DMS79 (cell line): ENCODE results near the gene INPP5A.
"Not testable (repeated sequence)": the region's sequence is repeated elsewhere in the genome, so short reads cannot be mapped to it uniquely, and the experiment has no call there.

Experiments
- DNase-seq: peaks from one replicate; lab custom pipeline; 2025; lab: John Stamatoyannopoulos, UW

Gene INPP5A

DNA sequence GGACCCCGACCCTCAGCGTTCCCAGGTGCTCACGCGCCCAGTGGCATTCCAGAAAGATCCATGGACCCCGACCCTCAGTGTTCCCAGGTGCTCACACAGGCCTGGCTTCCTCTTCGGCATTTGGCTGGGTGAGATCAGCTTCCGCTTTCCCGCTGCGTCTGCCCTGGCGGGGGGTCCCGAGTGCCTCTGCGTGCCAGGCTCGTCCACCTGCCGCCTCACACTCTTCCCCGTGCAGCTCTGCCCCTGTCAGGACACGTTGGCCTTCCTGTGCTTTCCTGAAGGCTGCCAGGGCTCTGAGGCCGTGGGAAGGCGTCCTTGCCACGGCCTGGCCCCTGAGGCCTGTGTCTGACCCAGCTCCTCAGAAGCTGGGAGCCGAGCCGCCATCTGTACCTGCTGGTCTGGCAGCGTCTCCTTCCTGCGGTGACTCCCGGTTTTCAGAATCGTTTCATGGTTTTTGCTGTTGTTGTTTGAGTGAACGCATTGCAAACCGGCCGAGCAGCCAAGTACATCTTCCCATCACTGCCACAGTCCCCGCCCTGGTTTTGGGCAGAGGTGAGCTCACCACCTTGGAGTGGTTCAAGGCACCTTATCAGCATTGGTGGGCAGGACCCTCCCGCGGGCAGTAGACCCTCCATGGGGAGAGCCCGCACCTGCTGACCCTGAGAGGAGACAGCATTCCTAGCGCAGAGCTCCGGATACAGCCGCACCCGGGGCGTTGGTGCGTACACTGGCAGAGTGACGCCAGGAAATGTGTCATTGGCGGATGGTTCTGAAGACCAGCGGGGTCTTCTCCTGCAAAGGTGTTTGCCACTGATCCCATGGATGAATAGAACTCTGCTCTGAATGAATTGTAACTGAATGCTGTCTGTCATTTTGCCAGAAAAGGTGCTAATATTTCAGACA, 231.0 kb downstream of the INPP5A start:
- DNase-seq, result no peak

DNA sequence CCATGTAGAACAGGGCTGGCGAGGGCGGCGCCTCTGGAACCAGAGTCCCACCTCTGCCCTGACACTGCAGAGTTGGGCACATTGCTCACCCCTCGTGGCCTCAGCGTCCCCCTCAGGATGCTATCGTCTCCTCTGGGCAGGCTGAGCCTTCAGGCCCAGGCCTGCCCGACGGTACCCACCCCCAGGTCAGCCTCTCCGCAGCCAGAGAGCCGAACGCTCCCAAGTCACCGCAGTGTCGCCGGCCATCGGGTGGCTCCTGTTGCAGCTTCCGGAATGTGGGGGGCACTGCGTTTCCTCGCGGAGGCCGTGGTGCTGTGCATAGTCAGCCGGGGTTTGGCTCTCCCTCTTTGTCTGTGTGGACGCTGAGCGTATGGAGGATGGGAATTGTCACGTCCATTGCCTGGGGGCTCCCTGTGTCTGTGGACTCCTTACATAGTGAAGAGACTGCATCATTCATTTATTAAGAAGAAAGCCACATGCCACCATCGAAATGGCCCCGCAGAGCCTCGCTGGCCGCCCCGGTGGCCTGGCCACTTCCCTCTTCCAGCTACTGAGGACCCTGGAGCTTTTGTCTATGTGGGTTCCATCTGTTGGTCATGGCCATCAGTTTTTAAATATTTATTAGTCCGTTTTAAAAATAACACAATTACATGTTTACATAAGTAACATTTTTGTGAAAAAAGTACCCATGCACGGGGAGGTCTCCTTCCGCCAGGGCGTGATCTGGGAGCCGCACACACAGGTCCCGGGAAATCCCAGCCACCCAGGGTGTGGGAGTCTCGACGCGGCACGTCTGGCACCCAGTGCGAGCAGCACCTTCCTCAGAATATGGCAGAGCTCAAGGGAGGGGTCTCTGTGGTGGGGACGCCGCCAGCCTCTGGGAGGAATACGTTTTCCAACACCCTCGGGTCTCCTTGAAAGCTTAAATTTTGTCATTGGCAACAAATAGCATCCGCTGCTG, 232.8 kb downstream of the INPP5A start:
- no peak for DNase-seq

- not testable (repeated sequence) for DNase-seq
Measured at GRCh38 chr10:132772816-132773215, 235.2 kb downstream of the INPP5A start.

GRCh38 chr10:132774181-132774901, 236.8 kb downstream of the INPP5A start:
- no peak for DNase-seq

DNA sequence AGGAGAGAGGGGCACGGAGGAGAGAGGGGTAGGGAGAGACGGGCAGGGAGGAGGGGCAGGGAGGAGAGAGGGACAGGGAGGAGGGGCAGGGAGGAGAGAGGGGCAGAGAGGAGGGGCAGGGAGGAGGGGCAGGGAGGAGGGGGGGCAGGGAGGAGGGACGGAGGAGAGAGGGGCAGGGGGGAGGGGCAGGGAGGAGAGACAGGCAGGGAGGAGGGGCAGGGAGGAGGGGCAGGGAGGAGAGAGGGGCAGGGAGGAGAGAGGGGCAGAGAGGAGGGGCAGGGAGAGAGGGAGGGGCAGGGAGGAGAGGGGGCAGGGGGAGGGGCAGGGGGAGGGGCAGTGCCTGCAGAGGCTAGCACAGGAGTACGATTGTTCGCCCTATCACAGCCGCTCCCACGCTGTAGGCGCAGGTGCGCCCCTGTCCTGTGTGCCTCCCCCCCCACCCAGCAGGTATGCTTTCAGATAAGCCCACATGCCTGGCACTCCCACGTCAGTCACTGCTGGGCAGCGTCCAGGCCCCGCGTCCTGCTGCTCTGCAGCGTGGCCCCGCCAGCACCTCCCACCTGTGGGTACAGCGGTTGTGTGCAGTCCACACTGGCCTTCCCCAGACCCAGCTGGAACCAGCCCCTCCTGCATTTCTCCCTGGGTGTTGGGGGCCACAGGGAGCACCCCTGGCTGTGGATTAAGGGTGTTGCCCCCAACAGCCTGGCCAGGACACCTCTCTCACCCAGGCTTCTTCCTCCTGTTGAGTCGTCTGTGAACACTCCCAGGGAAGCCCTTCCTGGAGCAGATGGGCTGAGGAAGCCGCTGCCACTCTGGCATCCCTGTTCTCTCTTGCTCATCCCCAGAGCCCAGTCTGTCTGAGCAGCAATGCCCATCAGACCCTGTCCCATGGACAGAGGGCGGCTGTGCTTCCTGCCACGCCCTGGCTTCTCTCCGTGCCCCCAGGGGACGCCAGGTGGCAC, 237.6 kb downstream of the INPP5A start:
- DNase-seq, result no peak

DNA sequence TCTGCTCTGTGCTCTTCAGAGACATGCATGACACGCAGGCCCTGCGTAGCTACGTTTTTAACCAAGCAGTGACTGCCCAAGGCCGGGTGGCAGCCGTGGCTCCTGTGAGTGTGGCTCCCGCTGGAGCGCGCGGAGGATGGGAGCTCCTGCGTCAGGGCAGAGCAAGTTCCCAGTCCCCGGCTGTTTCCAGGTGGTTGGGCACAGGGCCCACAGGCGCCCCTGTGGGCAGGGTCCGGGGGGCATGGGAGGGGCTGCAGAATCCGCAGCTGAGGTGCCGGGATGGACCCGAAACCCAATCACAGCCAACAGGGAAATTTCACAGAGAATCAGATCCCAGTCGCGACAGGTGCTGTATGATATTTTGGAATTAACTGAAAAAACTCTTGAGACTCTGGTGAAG, 238.6 kb downstream of the INPP5A start:
- DNase-seq, result no peak

- DNase-seq, result no peak
Measured at GRCh38 chr10:132776821-132777220, 239.2 kb downstream of the INPP5A start.

DNA sequence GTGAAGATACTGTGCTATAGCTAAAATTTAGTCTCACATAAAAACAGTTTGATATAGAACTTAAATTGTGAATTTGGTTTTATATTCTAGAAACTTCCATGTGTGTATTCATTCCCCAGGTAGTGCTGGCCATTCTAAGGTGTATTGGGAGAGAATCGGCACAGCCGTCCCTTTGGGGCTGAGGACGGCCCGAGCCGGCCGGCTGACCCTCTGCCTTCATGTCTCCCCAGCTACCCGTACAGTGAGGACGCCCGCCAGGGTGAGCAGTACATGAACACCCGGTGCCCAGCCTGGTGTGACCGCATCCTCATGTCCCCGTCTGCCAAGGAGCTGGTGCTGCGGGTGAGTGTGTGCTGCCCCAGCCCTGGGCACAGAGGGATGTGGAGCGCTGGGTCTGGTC, 239.9 kb downstream of the INPP5A start:
- no peak for DNase-seq

GRCh38 chr10:132779549-132780294, 242.1 kb downstream of the INPP5A start:
- no peak for DNase-seq

GRCh38 chr10:132780356-132780755, 242.8 kb downstream of the INPP5A start:
- DNase-seq, result no peak

GRCh38 chr10:132781556-132781955, 244.0 kb downstream of the INPP5A start:
- no peak for DNase-seq

DNA sequence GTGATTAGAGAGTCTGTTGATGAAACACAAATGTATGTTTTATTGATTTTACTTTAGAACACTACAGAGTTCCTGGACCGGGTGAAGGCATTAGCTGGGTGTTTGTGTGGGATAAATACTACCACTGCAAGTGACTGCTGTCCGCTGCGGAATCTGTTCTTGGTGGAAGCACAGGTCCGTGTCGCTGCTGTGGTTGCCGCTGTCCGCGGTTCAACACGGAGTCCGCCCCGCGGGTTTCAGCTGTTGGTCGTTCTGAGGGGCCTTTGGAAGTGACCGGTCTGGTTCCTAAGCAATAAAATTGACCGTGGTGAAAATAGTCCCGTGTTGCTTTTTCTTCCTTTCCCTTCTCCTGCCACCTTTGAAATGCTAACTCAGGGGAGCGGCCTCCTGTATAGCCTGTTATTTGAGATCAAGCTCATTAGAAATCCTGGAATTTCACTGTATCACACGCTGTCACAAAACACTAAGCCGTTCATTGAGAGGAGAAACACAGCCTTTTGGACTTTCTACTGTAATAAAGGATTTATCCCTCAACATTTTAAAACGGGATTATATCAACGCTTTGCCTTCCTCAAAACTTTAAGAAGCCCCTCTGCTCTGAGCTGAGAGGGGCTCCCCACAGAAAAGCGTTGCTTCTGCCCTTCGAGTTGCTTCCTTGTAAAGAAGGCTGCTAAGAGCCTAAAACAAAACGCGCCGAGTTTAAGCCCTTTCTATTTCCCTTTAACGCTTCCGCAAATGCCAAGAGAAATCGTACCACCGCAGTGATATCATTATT, 245.8 kb downstream of the INPP5A start:
- no peak for DNase-seq

DNA sequence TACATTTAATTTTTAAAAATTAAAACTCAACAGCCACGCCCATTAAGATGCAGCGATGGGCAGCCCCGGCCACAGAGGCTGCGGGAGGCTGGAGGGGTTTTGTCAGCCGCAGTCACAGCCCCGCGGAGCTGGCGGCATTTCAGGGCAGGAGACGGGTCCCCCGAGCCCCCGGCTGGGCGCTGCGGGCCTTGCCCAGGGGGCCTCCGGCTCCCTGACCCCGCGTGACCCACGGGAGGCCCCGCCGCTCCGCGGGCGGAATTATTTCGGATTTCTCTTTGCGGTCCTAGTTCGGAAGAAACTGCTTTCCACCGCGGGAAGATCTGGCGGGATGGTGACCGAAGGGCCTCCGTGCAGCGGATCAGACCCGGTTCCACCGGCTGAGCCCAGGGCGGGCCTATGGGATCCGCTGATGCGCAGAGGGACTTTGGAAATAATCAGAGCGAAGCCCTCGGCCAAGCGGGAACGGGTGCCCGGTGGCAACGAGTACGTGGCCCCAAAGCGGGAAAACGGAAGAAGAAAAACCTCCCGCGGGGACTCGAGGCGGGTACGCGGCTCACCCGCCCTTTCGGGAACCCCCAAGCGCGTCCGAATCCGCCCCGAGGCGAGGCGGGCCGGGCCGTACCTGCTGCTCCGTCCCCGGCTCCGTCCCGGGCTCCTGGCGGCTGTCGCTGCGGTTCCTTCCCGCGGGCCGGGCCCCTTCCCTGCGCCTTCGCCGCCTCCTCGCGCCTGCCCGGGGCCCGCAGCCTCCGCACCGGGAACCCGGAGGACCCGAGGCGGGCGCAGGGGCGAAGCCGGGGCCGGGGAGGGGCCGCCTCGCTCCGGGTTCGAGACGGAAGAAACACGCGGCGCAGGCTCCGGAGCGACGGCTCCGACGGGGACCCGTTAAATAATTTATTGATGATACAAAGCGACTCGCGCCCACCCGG, 246.6 kb downstream of the INPP5A start:
- DNase-seq, result no peak

DNA sequence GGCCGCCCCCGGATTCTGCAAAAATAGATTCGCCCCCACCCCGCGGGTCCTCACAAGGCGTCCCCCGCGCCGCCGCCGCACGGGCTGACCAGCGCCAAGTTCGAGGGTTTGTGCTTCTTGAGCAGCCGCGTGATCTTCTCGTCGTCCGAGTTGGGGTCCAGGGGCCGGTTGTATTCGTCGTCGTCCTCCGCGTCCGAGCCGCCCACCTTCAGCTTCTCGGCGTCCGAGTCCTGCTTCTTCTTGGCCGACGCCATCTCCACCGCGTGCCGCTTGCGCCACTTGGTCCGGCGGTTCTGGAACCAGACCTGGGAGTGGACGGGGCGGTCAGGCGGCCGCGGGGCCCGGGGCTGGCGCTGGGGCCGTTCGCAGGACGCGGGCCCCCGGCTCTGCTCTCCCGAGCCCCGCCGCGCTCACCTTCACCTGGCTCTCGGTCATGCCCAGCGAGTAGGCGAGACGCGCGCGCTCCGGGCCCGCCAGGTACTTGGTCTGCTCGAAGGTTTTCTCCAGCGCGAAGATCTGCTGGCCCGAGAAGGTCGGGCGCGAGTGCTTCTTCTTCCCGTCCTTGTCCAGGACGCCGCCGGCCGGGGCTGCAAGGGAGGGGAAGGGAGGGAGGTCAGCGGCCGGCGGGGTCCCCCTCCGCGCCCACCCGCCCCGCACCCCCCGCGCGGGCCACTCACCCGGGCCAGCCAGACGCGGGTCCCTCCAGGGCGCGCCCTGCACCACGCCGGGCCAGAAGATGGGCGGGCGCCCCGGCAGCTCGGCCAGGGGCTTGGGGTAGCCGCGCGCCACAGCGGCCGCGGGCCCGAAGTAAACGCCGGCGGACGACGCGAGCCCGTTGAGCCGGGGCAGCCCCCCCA, 247.5 kb downstream of the INPP5A start:
- DNase-seq, result no peak

- DNase-seq, result no peak
Measured at GRCh38 chr10:132785723-132786475, 248.3 kb downstream of the INPP5A start, which contains the start of gene NKX6-2. TSS of gene NKX6-2 (minus strand) at chr10:132786147. CDS start at chr10:132785948, 199 bp downstream.

DNA sequence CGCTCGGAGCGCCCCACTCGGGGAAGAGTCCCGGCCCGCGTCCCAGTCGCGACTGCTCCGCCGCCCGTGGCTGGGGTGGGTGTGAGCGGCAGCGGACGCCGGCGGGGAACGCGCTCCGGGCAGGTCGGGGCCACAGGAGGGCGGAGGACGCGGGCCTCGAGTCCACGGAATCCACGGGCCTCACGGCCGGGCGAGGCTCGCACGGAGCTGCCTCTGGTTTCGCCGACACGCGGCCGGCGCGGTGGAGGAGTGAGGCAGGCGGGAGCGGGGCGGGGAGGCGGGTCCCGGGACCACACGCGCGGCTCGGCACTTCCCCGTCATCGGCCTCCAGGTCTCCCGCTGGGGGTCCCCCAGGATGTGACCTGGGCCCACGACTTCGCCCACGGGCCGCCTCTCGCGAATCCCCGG, 248.9 kb downstream of the INPP5A start:
- DNase-seq, result no peak
